ENCODE measurements around the gene CLEC4M. TPM values are rescaled to one million over a fixed set of nuclear protein-coding genes. Genes with fewer than 3 reads are reported as not detected.

CLEC4M gene
- polyA plus RNA-seq, 1 donor (not counting 4 experiments of a cell fraction or from before 2014, with no cell fraction given): not detected

- H3K4me3 ChIP-seq (ENCODE audit: control insufficient read depth in 2 of 3, extremely low read depth in 1 of 3, insufficient read depth in 2 of 3, low read depth in 1 of 3, low read length in 3 of 3): no peak overlapping the region
- DNase-seq (ENCODE audit: low read depth, low spot score) (no peak), FAIRE-seq (no peak)
- H4K20me1 ChIP-seq (ENCODE audit: control insufficient read depth, extremely low read depth, insufficient read depth, low read length): no peaks in the 10 kb centered on the region
- H2AFZ ChIP-seq (ENCODE audit: control insufficient read depth, low read length): no peak overlapping the region
- no peak overlapping the region for H3K27ac ChIP-seq (ENCODE audit: control insufficient read depth, insufficient read depth, low read length)
- no peaks in the 10 kb centered on the region for H3K36me3 ChIP-seq (ENCODE audit: control insufficient read depth in 2 of 2, extremely low read depth in 1 of 2, insufficient read depth in 2 of 2, low read length in 2 of 2)
- H3K9ac ChIP-seq (ENCODE audit: control insufficient read depth, extremely low read depth, insufficient read depth, low read length): no peak overlapping the region
- H3K4me2 ChIP-seq (ENCODE audit: control insufficient read depth, extremely low read depth, insufficient read depth, low read depth, low read length): no peak overlapping the region
- H3K27me3 ChIP-seq (ENCODE audit: control insufficient read depth, extremely low read depth, insufficient read depth, low read length): no peaks in the 10 kb centered on the region
- TF ChIP-seq CTCF (optimal IDR thresholded peaks at IDR 0.05 in 1 of 3, IDR thresholded peaks at IDR 0.05 in 1 of 3, conservative IDR thresholded peaks at IDR 0.05 in 1 of 3; ENCODE audit: extremely low read depth in 1 of 3, insufficient read depth in 2 of 3, low read length in 3 of 3) (no peak), EZH2 (IDR thresholded peaks at IDR 0.05; ENCODE audit: low read length) (no peak)
- no peaks in the 10 kb centered on the region for H3K4me1 ChIP-seq (ENCODE audit: control insufficient read depth, extremely low read depth, insufficient read depth, low read length)
- dilution Hi-C loops (cut with MboI; ENCODE audit: extremely low pct_ligation_motif_present, low sequenced_read_pairs): no loop called here
- no peaks in the 10 kb centered on the region for H3K9me1 ChIP-seq (ENCODE audit: control insufficient read depth, extremely low read depth, insufficient read depth, low read length)
- no peaks in the 10 kb centered on the region for H3K79me2 ChIP-seq (ENCODE audit: control insufficient read depth, insufficient read depth, low read length)
- no peaks in the 10 kb centered on the region for H3K9me3 ChIP-seq (ENCODE audit: control insufficient read depth, low read depth, low read length)
Measured at GRCh38 chr19:7720351-7720750, 42.7 kb upstream of the CLEC4M start.

GRCh38 chr19:7722231-7722651 is 40.8 kb upstream of the CLEC4M start:
- FAIRE-seq (no peak), DNase-seq (ENCODE audit: low read depth, low spot score) (no peak)
- no peak overlapping the region for H3K4me3 ChIP-seq (ENCODE audit: control insufficient read depth in 2 of 3, extremely low read depth in 1 of 3, insufficient read depth in 2 of 3, low read depth in 1 of 3, low read length in 3 of 3)
- no peaks in the 10 kb centered on the region for H3K36me3 ChIP-seq (ENCODE audit: control insufficient read depth in 2 of 2, extremely low read depth in 1 of 2, insufficient read depth in 2 of 2, low read length in 2 of 2)
- no peaks in the 10 kb centered on the region for H3K9me1 ChIP-seq (ENCODE audit: control insufficient read depth, extremely low read depth, insufficient read depth, low read length)
- no peaks in the 10 kb centered on the region for H4K20me1 ChIP-seq (ENCODE audit: control insufficient read depth, extremely low read depth, insufficient read depth, low read length)
- H3K9me3 ChIP-seq (ENCODE audit: control insufficient read depth, low read depth, low read length): no peaks in the 10 kb centered on the region
- no peaks in the 10 kb centered on the region for H3K4me1 ChIP-seq (ENCODE audit: control insufficient read depth, extremely low read depth, insufficient read depth, low read length)
- no peaks in the 10 kb centered on the region for H3K79me2 ChIP-seq (ENCODE audit: control insufficient read depth, insufficient read depth, low read length)
- no peak overlapping the region for H3K9ac ChIP-seq (ENCODE audit: control insufficient read depth, extremely low read depth, insufficient read depth, low read length)
- H3K27ac ChIP-seq (ENCODE audit: control insufficient read depth, insufficient read depth, low read length): no peak overlapping the region
- no peak overlapping the region for H2AFZ ChIP-seq (ENCODE audit: control insufficient read depth, low read length)
- dilution Hi-C loops (cut with MboI; ENCODE audit: extremely low pct_ligation_motif_present, low sequenced_read_pairs): no loop called here
- H3K27me3 ChIP-seq (ENCODE audit: control insufficient read depth, extremely low read depth, insufficient read depth, low read length): no peaks in the 10 kb centered on the region
- TF ChIP-seq CTCF (optimal IDR thresholded peaks at IDR 0.05 in 1 of 3, IDR thresholded peaks at IDR 0.05 in 1 of 3, conservative IDR thresholded peaks at IDR 0.05 in 1 of 3; ENCODE audit: extremely low read depth in 1 of 3, insufficient read depth in 2 of 3, low read length in 3 of 3) (no peak), EZH2 (IDR thresholded peaks at IDR 0.05; ENCODE audit: low read length) (no peak)
- no peak overlapping the region for H3K4me2 ChIP-seq (ENCODE audit: control insufficient read depth, extremely low read depth, insufficient read depth, low read depth, low read length)
